ENCODE measurements around the gene ARHGAP15. TPM values are rescaled to one million over a fixed set of nuclear protein-coding genes. Genes with fewer than 3 reads are reported as not detected.
A peak's percentile ranks its signal among the peaks of the same experiment; 100 is the strongest.

Gene ARHGAP15
- total RNA-seq, 2 donors from 2014 or later, result 2.6 to 6.9 TPM

DNA sequence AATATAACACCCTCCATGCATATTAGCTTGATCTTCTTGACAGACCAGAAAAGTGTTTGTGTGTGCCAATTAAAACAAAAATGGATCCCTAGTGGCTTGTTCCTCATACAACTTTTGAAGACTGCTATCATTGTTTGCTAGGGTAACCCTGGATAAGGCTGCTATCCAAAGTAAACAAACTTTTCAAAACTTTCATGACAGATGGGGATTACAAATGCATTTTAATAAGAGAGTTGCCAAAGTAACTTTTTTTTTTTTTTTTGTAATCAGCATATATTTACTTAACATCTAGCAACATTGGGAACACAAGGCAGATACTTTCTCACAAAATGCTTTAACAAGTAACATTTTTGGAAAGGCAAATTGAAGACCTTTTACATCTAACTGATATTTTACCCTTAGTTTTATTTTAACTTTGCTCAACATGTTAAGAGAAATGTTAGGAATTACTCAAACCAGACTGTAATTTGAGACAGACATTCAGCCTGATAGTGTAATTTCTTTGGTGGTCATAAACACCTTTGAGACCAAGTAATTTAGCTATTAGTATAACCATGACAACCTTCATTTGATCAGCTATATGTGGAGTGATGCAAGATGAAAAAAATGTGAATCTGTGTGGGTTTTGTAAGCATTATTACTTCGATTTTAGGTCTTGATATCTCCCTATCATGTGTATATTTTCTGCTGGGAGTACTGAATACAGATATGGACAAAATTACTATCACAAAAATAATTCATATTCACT, 300.9 kb downstream of the ARHGAP15 start:
- H3K27ac ChIP-seq, result no peak overlapping the region
- H3K4me1 ChIP-seq, result no peaks in the 10 kb centered on the region
- H3K27me3 ChIP-seq, result no peaks in the 10 kb centered on the region
- no peak overlapping the region for H3K4me3 ChIP-seq
- no peak for DNase-seq (ENCODE audit: low spot score)
- TF ChIP-seq, protein P1, sequence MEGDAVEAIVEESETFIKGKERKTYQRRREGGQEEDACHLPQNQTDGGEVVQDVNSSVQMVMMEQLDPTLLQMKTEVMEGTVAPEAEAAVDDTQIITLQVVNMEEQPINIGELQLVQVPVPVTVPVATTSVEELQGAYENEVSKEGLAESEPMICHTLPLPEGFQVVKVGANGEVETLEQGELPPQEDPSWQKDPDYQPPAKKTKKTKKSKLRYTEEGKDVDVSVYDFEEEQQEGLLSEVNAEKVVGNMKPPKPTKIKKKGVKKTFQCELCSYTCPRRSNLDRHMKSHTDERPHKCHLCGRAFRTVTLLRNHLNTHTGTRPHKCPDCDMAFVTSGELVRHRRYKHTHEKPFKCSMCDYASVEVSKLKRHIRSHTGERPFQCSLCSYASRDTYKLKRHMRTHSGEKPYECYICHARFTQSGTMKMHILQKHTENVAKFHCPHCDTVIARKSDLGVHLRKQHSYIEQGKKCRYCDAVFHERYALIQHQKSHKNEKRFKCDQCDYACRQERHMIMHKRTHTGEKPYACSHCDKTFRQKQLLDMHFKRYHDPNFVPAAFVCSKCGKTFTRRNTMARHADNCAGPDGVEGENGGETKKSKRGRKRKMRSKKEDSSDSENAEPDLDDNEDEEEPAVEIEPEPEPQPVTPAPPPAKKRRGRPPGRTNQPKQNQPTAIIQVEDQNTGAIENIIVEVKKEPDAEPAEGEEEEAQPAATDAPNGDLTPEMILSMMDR (IDR thresholded peaks at IDR 0.05), result no peak
- no peaks in the 10 kb centered on the region for H3K9me3 ChIP-seq
- H3K36me3 ChIP-seq, result no peaks in the 10 kb centered on the region

GRCh38 chr2:143431316-143431715, 302.1 kb downstream of the ARHGAP15 start:
- TF ChIP-seq, protein P1 (IDR thresholded peaks at IDR 0.05), result no peak
- Histone ChIP-seq H3K36me3 (no peaks in the 10 kb centered on the region), H3K4me1 (no peaks in the 10 kb centered on the region), H3K4me3 (no peak overlapping the region), H3K9me3 (no peaks in the 10 kb centered on the region), H3K27me3 (no peaks in the 10 kb centered on the region), H3K27ac (no peak overlapping the region)
- no peak for DNase-seq (ENCODE audit: low spot score)

GRCh38 chr2:143433251-143433650, 304.0 kb downstream of the ARHGAP15 start:
- Histone ChIP-seq H3K27ac (no peak overlapping the region), H3K9me3 (no peaks in the 10 kb centered on the region)
- no peak for DNase-seq (ENCODE audit: low spot score)

GRCh38 chr2:143433840-143434239, 304.6 kb downstream of the ARHGAP15 start:
- Histone ChIP-seq H3K27ac (no peak overlapping the region), H3K36me3 (no peaks in the 10 kb centered on the region), H3K4me1 (no peaks in the 10 kb centered on the region), H3K9me3 (no peaks in the 10 kb centered on the region), H3K4me3 (no peak overlapping the region), H3K27me3 (no peaks in the 10 kb centered on the region)
- DNase-seq (ENCODE audit: low spot score), result no peak
- TF ChIP-seq, protein P1 (IDR thresholded peaks at IDR 0.05), result no peak

More at GRCh38 chr2:143433251-143433650, 304.0 kb downstream of the ARHGAP15 start:
- H3K36me3 ChIP-seq, result no peaks in the 10 kb centered on the region
- H3K27me3 ChIP-seq, result no peaks in the 10 kb centered on the region
- H3K4me1 ChIP-seq, result no peaks in the 10 kb centered on the region
- no peak overlapping the region for H3K4me3 ChIP-seq
- TF ChIP-seq, protein P1 (IDR thresholded peaks at IDR 0.05), result peak in 1 of 2 donors; percentile 43

DNA sequence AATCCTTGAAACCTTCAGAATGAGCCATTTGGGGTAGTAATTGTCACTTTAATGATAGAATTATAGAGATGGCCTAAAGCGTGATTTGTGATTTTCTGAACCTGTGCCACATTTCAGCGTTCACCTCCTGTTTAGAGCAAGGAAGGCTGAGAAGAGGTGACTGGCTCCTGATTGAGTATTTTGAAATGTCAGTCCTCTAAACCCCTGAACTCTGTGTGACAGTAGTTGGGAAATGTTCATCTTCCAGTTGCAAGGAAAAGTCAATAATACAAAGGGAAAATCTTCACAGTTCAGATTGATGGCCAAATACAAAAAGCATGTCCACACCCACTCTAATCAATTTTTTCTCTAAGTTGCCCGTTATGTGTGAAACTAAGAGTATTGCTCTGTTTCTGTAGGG, 305.2 kb downstream of the ARHGAP15 start:
- Histone ChIP-seq H3K9me3 (no peaks in the 10 kb centered on the region), H3K4me3 (no peak overlapping the region), H3K36me3 (no peaks in the 10 kb centered on the region), H3K27ac (peak overlapping the region in 1 of 2 donors; percentile 49), H3K27me3 (no peaks in the 10 kb centered on the region), H3K4me1 (no peaks in the 10 kb centered on the region)
- DNase-seq (ENCODE audit: low spot score), result no peak
- TF ChIP-seq, protein P1 (IDR thresholded peaks at IDR 0.05), result no peak

DNA sequence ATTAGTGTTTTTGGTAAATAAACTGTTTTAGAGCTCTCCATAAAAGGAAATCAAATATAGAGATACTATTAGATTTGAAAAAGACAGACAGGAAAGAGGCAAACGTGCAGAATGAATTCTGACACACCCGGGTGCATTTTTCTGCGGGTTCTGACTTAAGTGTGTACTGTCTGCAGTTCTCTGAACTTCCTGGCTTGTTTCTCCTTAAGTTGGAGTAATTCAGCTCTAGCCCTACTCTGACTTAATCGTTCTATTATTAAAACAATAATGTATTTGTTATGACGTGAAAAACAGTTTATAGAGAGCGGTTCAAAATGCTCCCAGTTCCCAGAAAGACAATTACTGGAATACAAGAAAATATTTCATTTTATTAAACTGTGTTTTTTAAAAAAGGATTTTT, 305.9 kb downstream of the ARHGAP15 start:
- H3K4me3 ChIP-seq, result no peak overlapping the region
- TF ChIP-seq, protein P1 (IDR thresholded peaks at IDR 0.05), result no peak

More for the DNA sequence above, 305.9 kb downstream of the ARHGAP15 start:
- no peaks in the 10 kb centered on the region for H3K36me3 ChIP-seq
- H3K27me3 ChIP-seq, result no peaks in the 10 kb centered on the region
- peak overlapping the region in 1 of 2 donors; percentile 49 for H3K27ac ChIP-seq
- no peak for DNase-seq (ENCODE audit: low spot score)
- no peaks in the 10 kb centered on the region for H3K9me3 ChIP-seq
- no peaks in the 10 kb centered on the region for H3K4me1 ChIP-seq

Data from right atrium auricular region (tissue), 2 donors.